Kidney epithelial cell (primary cell): Measurements from ENCODE around the gene FABP7. TPM values are rescaled to one million over a fixed set of nuclear protein-coding genes. Genes with fewer than 3 reads are reported as not detected.
A peak's percentile ranks its signal among the peaks of the same experiment; 100 is the strongest.
"Not testable (repeated sequence)": the region's sequence is repeated elsewhere in the genome, so short reads cannot be mapped to it uniquely, and the experiment has no call there.

ENCODE experiments used
- DNase-seq: peaks from one replicate; pipeline ENCODE4 v3.0.0-alpha.2; 2010; ENCODE audit warnings: low read depth
- H3K27me3 ChIP-seq: 2 replicates; pipeline ENCODE4 v1.6.0; 2011; ENCODE audit warnings: low read length; ENCODE audit not compliant: control insufficient read depth, insufficient read depth
- H3K36me3 ChIP-seq: 2 replicates; pipeline ENCODE4 v1.5.1; 2011; ENCODE audit warnings: low read length; ENCODE audit not compliant: control insufficient read depth, insufficient read depth
- H3K4me3 ChIP-seq: 2 replicates; pipeline ENCODE4 v1.5.1; 2011; ENCODE audit warnings: low read depth, mild to moderate bottlenecking, control low read depth, low read length
- total RNA-seq: library from RNA; depleted of rRNA; stranded (reverse); fragments of >200 nt; gene quantifications from 2 replicates; pipeline ENCODE4 v1.2.3, GENCODE V29; 2015
- TF ChIP-seq, protein P1 (sequence below): IDR thresholded peaks from 2 replicates; pipeline ENCODE4 v1.5.1; 2011; ENCODE audit warnings: mild to moderate bottlenecking, moderate library complexity, low read length, control low read depth, inconsistent platforms; ENCODE audit not compliant: insufficient read depth, poor library complexity, severe bottlenecking

FABP7 gene
- total RNA-seq, 1 donor from 2014 or later, result not detected

DNA sequence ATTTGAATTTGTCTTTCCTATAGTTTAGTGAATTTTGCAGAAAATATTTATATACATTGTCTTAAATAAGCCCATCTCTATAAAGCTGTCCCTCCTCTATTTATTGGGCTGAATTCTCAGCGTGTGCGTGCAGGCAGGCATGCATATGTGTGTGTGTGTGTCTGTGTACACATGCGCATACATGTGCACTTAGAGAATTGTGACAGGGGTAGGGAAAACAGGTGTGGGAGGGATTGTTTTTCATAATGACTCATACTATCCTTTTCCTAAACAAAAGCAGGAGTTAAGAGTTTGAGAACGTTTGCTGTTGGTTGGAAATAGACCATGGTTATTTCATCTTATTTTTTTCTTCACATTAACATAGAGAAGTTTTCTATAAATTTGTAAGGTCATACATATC, 43.4 kb upstream of the FABP7 start:
- H3K4me3 ChIP-seq, result no peak overlapping the region
- no peaks in the 10 kb centered on the region for H3K27me3 ChIP-seq
- TF ChIP-seq, protein P1, sequence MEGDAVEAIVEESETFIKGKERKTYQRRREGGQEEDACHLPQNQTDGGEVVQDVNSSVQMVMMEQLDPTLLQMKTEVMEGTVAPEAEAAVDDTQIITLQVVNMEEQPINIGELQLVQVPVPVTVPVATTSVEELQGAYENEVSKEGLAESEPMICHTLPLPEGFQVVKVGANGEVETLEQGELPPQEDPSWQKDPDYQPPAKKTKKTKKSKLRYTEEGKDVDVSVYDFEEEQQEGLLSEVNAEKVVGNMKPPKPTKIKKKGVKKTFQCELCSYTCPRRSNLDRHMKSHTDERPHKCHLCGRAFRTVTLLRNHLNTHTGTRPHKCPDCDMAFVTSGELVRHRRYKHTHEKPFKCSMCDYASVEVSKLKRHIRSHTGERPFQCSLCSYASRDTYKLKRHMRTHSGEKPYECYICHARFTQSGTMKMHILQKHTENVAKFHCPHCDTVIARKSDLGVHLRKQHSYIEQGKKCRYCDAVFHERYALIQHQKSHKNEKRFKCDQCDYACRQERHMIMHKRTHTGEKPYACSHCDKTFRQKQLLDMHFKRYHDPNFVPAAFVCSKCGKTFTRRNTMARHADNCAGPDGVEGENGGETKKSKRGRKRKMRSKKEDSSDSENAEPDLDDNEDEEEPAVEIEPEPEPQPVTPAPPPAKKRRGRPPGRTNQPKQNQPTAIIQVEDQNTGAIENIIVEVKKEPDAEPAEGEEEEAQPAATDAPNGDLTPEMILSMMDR, result no peak
- DNase-seq, result no peak
- H3K36me3 ChIP-seq, result no peaks in the 10 kb centered on the region

DNA sequence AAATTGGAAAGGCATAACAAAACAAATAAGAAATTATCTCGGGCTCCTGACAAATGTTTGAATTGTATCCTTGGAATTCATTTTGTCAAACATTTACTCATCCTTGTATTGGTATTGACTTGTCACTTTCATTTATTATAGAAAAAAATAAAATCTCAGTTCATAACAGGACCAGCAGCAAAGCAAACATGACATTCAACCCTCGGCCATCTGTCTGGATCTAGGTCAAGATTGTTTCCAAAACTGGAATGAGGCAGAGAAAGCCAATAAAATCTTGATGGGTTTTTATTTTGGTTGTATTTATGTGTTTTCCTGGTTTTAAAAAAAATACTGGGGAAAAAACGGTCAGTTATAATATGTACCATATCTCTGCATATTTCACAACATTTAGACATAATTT, 42.9 kb upstream of the FABP7 start:
- TF ChIP-seq, protein P1, result no peak
- H3K4me3 ChIP-seq, result no peak overlapping the region
- DNase-seq, result no peak
- H3K36me3 ChIP-seq, result no peaks in the 10 kb centered on the region
- no peaks in the 10 kb centered on the region for H3K27me3 ChIP-seq

DNA sequence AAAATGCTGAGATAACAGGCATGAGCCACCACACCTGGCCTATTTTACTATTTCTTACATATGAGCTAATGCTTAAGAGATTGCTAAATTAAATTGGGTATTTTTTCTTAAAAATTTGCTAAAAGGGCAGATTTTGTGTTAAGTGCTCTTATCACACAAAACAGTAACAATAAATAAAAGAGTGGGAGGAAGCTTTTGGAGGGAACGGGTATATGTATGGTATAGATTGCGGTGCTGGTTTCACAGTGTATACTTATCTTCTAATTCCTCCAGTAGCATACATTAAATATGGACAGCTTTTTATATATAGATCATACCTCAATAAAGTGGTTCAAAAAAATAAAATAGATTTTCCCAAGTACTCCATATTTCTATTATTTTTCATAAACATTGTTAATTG, 39.4 kb upstream of the FABP7 start:
- Histone ChIP-seq H3K27me3 (no peaks in the 10 kb centered on the region), H3K36me3 (no peaks in the 10 kb centered on the region), H3K4me3 (no peak overlapping the region)
- TF ChIP-seq, protein P1, result no peak
- DNase-seq, result no peak

DNA sequence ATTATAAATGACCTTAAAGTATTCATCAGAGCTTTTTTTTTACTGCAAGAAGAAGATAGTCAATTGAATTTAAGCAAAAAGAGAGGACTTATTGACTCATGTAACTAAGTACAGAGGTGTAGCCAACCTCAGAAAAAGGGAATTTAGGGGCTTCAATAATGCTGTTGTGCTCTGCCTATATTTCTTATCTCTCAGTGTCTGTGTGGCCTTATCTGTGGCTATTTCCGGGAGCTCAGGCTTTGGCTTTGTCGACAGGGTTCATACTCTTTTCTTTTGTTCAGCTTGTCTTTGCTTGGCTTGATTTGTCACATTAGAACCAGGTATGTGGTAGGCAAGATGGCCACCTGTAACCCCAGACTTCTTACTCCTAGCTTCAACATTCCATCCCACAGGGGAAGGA, 38.6 kb upstream of the FABP7 start:
- Histone ChIP-seq H3K27me3 (no peaks in the 10 kb centered on the region), H3K36me3 (no peaks in the 10 kb centered on the region), H3K4me3 (no peak overlapping the region)
- no peak for DNase-seq
- TF ChIP-seq, protein P1, result no peak

DNA sequence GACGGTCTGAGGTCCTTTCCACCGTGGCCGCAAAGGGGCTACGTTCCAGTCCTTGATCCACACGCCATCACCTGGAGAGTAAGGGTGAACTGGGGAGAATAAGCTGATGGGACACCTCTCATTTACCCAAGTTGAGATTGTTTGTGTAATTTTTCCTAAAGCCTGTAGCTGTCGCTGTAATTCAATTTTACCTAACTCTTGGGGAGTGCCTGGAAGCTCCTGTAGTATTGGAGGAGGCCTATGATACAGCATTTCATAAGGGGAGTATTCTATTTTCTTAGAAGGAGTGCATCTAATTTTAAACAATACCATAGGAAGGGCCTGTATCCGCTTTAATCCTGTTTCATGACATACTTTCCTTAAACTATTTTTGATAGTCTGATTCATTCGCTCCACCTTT, 35.3 kb upstream of the FABP7 start:
- H3K4me3 ChIP-seq, H3K36me3 ChIP-seq, H3K27me3 ChIP-seq, DNase-seq: not testable (repeated sequence)
- TF ChIP-seq, protein P1, result peak; percentile 37

DNA sequence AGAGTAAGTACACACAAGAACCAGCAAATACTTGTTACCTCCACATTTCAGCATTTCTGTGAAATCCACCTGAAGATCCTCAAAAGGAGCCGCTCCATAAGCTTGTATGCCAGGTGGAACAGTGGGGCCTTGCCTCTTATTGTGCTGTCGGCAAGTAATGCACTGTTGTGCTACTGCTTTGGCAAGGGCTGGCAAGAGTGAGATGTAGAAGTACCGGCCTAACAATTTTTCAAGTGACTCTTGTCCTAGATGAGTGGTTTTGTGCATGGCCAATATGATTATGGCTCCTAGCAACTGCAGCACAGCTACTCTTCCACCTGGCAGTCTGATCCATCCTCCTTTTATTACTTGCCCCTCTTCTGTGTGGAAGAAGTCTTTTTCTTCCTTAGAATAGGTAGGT, 34.7 kb upstream of the FABP7 start:
- not testable (repeated sequence) for H3K27me3 ChIP-seq, DNase-seq, H3K36me3 ChIP-seq, H3K4me3 ChIP-seq
